Measurements from ENCODE around the gene RSPO3.

- no peak for TF ChIP-seq CTCF (IDR thresholded peaks at IDR 0.05)
- no peak for TF ChIP-seq POLR2A (IDR thresholded peaks at IDR 0.05)
Measured at GRCh38 chr6:127136786-127137185, 18.3 kb downstream of the RSPO3 start.

Data from lower leg skin (tissue), 3 donors.